SU-DHL-6 (cell line): ENCODE measurements around the gene CIB4.

Source experiments
- H2AFZ ChIP-seq: fragments of 200-600 bp; sonication (generic); 2 replicates; pipeline ENCODE4 v1.6.1; 2014; ENCODE audit warnings: low read depth, mild to moderate bottlenecking, moderate library complexity, mixed read lengths, antibody characterized with exemption, low read length; ENCODE audit not compliant: severe bottlenecking
- H3F3A ChIP-seq: fragments of 200-600 bp; shearing (Covaris generic); 2 replicates; pipeline ENCODE4 v1.6.0; 2016; ENCODE audit warnings: antibody characterized with exemption, mild to moderate bottlenecking; ENCODE audit not compliant: insufficient read depth
- H3K27ac ChIP-seq: fragments of 200-600 bp; sonication (generic); 2 replicates; pipeline ENCODE4 v1.5.1; 2016; ENCODE audit warnings: low read depth, mild to moderate bottlenecking, low read length, moderate library complexity, mixed read lengths
- H3K27me3 ChIP-seq: fragments of 200-600 bp; sonication (generic), shearing (Covaris generic); 2 replicates; pipeline ENCODE4 v1.6.0; 2014; ENCODE audit warnings: mild to moderate bottlenecking, low read length
- H3K36me3 ChIP-seq: fragments of 200-600 bp; sonication (generic); 2 replicates; pipeline ENCODE4 v1.6.1; 2014; ENCODE audit warnings: mild to moderate bottlenecking, low read length, mixed read lengths
- H3K4me2 ChIP-seq: fragments of 300-600, 200-600 bp; shearing (Covaris generic), sonication (generic); 2 replicates; pipeline ENCODE4 v1.6.0; 2014; ENCODE audit warnings: low read length, low read depth, mild to moderate bottlenecking; ENCODE audit not compliant: poor library complexity, severe bottlenecking
- H3K4me3 ChIP-seq: fragments of 200-600 bp; sonication (generic); 2 replicates; pipeline ENCODE4 v1.5.1; 2014; ENCODE audit warnings: antibody characterized with exemption, low read length, mild to moderate bottlenecking, mixed read lengths; ENCODE audit not compliant: insufficient read depth, poor library complexity, severe bottlenecking
- H3K79me2 ChIP-seq: fragments of 200-600 bp; sonication (generic); 2 replicates; pipeline ENCODE4 v1.6.1; 2014; ENCODE audit warnings: mild to moderate bottlenecking, low read length, moderate library complexity; ENCODE audit not compliant: insufficient read depth
- H3K9ac ChIP-seq: fragments of 200-600 bp; sonication (generic); 2 replicates; pipeline ENCODE4 v1.7.0; 2014; ENCODE audit warnings: mild to moderate bottlenecking, low read length
- H3K9me2 ChIP-seq: fragments of 200-600 bp; sonication (generic); replicated peaks from 2 replicates; pipeline ENCODE4 v1.6.1; 2014; ENCODE audit warnings: low read length; ENCODE audit not compliant: insufficient read depth
- H3K9me3 ChIP-seq: fragments of 200-600 bp; sonication (generic); 2 replicates; pipeline ENCODE4 v1.6.1; 2014; ENCODE audit warnings: low read length, mixed read lengths; ENCODE audit not compliant: insufficient read depth
- H4K20me1 ChIP-seq: fragments of 200-600 bp; sonication (generic); 2 replicates; pipeline ENCODE4 v1.6.1; 2014; ENCODE audit warnings: low read depth, mild to moderate bottlenecking, antibody characterized with exemption, low read length, moderate library complexity, mixed read lengths
- EZH2phosphoT487 ChIP-seq: fragments of 200-600 bp; sonication (generic), shearing (Covaris generic); conservative IDR thresholded peaks from 2 replicates; pipeline ENCODE4 v1.6.1; 2018; ENCODE audit warnings: mild to moderate bottlenecking, antibody characterized with exemption, low read length, moderate library complexity, mixed read lengths
- TF ChIP-seq, protein P1 (sequence below): fragments of 200-600 bp; sonication (generic); IDR thresholded peaks from one replicate; pipeline ENCODE4 v1.5.1; 2017; ENCODE audit warnings: antibody characterized with exemption, mild to moderate bottlenecking, low read length, moderate library complexity; ENCODE audit not compliant: insufficient read depth, poor library complexity, severe bottlenecking

The CIB4 gene

DNA sequence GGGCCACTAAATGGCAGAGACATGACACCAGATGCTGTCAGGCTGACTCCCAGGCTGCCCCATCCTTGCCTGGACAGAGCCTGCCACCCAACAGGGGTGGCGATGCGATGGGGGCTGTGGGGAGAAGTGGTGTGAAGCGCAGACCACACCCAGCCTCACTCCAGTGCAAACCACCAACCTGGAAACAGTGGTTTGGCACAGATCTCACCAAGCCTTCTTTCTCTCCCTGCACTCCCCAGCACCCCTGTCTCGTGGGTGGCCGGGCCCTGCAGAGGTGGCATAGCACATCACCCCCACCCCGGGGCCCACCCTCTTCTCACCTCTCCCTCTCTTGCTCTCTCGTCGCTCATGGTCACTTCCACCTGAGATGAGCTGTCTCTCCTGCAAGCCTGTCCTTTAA lies 32.6 kb downstream of the CIB4 start:
- Histone ChIP-seq H3F3A (no peaks in the 10 kb centered on the region), H3K4me3 (no peak overlapping the region), H2AFZ (no peak overlapping the region), H3K36me3 (no peaks in the 10 kb centered on the region), H3K79me2 (no peaks in the 10 kb centered on the region), H3K9me2 (no peaks in the 10 kb centered on the region), H3K9me3 (no peaks in the 10 kb centered on the region), H3K27me3 (no peaks in the 10 kb centered on the region), H3K4me2 (no peak overlapping the region), H4K20me1 (no peaks in the 10 kb centered on the region), H3K9ac (no peak overlapping the region), H3K27ac (no peak overlapping the region)
- TF ChIP-seq, protein P1, sequence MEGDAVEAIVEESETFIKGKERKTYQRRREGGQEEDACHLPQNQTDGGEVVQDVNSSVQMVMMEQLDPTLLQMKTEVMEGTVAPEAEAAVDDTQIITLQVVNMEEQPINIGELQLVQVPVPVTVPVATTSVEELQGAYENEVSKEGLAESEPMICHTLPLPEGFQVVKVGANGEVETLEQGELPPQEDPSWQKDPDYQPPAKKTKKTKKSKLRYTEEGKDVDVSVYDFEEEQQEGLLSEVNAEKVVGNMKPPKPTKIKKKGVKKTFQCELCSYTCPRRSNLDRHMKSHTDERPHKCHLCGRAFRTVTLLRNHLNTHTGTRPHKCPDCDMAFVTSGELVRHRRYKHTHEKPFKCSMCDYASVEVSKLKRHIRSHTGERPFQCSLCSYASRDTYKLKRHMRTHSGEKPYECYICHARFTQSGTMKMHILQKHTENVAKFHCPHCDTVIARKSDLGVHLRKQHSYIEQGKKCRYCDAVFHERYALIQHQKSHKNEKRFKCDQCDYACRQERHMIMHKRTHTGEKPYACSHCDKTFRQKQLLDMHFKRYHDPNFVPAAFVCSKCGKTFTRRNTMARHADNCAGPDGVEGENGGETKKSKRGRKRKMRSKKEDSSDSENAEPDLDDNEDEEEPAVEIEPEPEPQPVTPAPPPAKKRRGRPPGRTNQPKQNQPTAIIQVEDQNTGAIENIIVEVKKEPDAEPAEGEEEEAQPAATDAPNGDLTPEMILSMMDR = no peak
- TF ChIP-seq EZH2phosphoT487 = no peak

DNA sequence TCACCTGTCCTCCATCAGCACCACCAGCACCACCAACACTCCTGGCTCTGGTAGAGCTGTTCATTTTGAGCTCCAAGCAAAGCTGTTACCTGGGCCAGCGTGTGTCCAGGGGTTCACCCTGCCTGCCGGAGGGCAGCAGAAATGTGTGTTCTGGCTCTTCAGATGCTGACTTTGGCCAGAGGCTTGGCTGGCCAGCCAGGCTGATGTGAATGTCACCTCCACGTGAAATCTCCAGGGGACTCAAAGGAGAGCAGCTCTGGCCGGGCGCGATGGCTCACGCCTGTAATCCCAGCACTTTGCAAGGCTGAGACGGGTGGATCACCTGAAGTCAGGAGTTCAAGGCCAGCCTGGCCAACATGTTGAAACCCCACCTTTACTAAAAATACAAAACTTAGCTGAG lies 33.5 kb downstream of the CIB4 start:
- H3K9me2 ChIP-seq = no peaks in the 10 kb centered on the region
- no peak overlapping the region for H3K4me2 ChIP-seq
- no peaks in the 10 kb centered on the region for H3K27me3 ChIP-seq

DNA sequence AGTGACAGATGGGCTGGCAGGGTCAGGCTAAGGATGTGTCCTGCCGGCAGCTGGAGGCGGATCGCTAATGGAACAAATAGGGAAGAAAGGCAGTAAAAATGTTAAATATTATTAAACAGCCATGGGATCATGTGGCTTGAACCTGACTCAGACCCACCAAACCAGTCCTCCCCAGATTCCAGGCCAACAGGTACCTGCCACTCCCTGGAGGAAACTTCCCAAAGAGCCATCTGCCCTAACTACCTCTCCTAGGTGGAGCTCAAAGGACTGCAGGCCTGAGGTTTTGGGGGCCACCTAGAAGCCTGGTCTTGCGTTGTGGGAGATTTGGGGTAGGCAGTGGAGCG lies 34.3 kb downstream of the CIB4 start:
- Histone ChIP-seq H3K27ac (no peak overlapping the region), H4K20me1 (no peaks in the 10 kb centered on the region), H3K9me2 (no peaks in the 10 kb centered on the region), H3F3A (no peaks in the 10 kb centered on the region), H3K4me2 (no peak overlapping the region), H3K79me2 (no peaks in the 10 kb centered on the region), H3K4me3 (no peak overlapping the region), H2AFZ (no peak overlapping the region), H3K27me3 (peaks cover 1% of the 10 kb centered on the region; the same call in 1 of the 2 replicates), H3K9me3 (no peaks in the 10 kb centered on the region), H3K36me3 (no peaks in the 10 kb centered on the region), H3K9ac (no peak overlapping the region)
- TF ChIP-seq, protein P1 = no peak
- TF ChIP-seq EZH2phosphoT487 = no peak

More for the DNA sequence above, 33.5 kb downstream of the CIB4 start:
- Histone ChIP-seq H3K9ac (no peak overlapping the region), H3K9me3 (no peaks in the 10 kb centered on the region), H3K27ac (no peak overlapping the region), H3K79me2 (no peaks in the 10 kb centered on the region), H4K20me1 (no peaks in the 10 kb centered on the region), H3K36me3 (no peaks in the 10 kb centered on the region), H3F3A (no peaks in the 10 kb centered on the region), H3K4me3 (no peak overlapping the region), H2AFZ (no peak overlapping the region)
- TF ChIP-seq, protein P1 = no peak
- no peak for TF ChIP-seq EZH2phosphoT487
